Testis (tissue), 3 donors: ENCODE results near the gene IL15RA. TPM values are rescaled to one million over a fixed set of nuclear protein-coding genes. Genes with fewer than 3 reads are reported as not detected.
A peak's percentile ranks its signal among the peaks of the same experiment; 100 is the strongest.

Experiments used
- DNase-seq: peaks from one replicate; pipeline ENCODE4 v3.0.0-alpha.2; 2019
- H3K27ac ChIP-seq, 2 donors: fragments of 200-600 bp; sonication (generic); one replicate each; pipeline ENCODE4 v1.5.1; 2019
- H3K27me3 ChIP-seq: fragments of 200-600 bp; sonication (generic); one replicate; pipeline ENCODE4 v1.5.1; 2019
- H3K36me3 ChIP-seq: fragments of 200-600 bp; sonication (generic); one replicate; pipeline ENCODE4 v1.5.1; 2017; ENCODE audit warnings: low read depth; ENCODE audit errors: missing control alignments
- H3K4me1 ChIP-seq: fragments of 200-600 bp; sonication (generic); one replicate; pipeline ENCODE4 v1.5.1; 2019
- H3K4me3 ChIP-seq, 2 donors: fragments of 200-600 bp; sonication (generic); one replicate each; pipeline ENCODE4 v1.5.1; 2017 to 2019
- H3K9me3 ChIP-seq: fragments of 200-600 bp; sonication (generic); one replicate; pipeline ENCODE4 v1.5.1; 2017
- CTCF ChIP-seq, 3 experiments: fragments of 450-650 bp in 2 of 3; fragments of 200-600 bp in 1 of 3; sonication (generic) in 1 of 3; IDR thresholded peaks; one replicate each; pipeline ENCODE4 v1.5.1; 2016 to 2019; ENCODE audit warnings: antibody characterized with exemption in 3 of 3, mild to moderate bottlenecking in 2 of 3, moderate library complexity in 1 of 3
- POLR2A ChIP-seq: fragments of 450-650 bp; IDR thresholded peaks from one replicate; pipeline ENCODE4 v1.6.1; 2017; ENCODE audit warnings: antibody characterized with exemption, mild to moderate bottlenecking, moderate library complexity
- WGBS, 2 donors: methylation state at CpG; one replicate each; pipeline ENCODE4 v1.1.5; 2018; 5-methylcytosine and 5-hydroxymethylcytosine counted together
- intact Hi-C: fragments of 100-400 bp; cut with DNase I; formaldehyde crosslinking; loops from one replicate; pipeline ENCODE4 v1.15.1; 2023; ENCODE audit warnings: low total_unique reads
- polyA plus RNA-seq: library from polyadenylated mRNA; stranded (reverse); fragments of 350-450 nt; fragmentation: Illumina TruSeq; extraction: RNeasy Lipid Tissue Mini Kit (QIAGEN cat#74804); gene quantifications from one replicate; pipeline ENCODE4 v1.2.3, GENCODE V29; 2014; ENCODE audit warnings: low read depth, low replicate concordance; ENCODE audit not compliant: insufficient read depth
- total RNA-seq, 2 donors: library from RNA; depleted of rRNA; stranded (reverse); fragments of >200 nt; gene quantifications; one replicate each; pipeline ENCODE4 v1.2.3, GENCODE V29; 2016

IL15RA gene
- total and polyA plus RNA-seq, 3 donors from 2014 or later = 15.6 to 21.9 (median 18.3) TPM

- intact Hi-C loops = no loop called here
- TF ChIP-seq POLR2A (no peak), CTCF (IDR thresholded peaks at IDR 0.05) (no peak)
- Histone ChIP-seq H3K27ac (peak overlapping the region; percentile 89 to 90), H3K4me3 (peak overlapping the region; percentile 81 to 89), H3K9me3 (no peaks in the 10 kb centered on the region), H3K4me1 (peaks cover 11% of the 10 kb centered on the region), H3K27me3 (no peaks in the 10 kb centered on the region), H3K36me3 (no peaks in the 10 kb centered on the region)
- WGBS, 2 donors = 24 to 32% methylated on average over 6 of the region's 6 CpGs
- DNase-seq = no peak
Measured at GRCh38 chr10:5978230-5978489, 817 bp upstream of the IL15RA start.

GRCh38 chr10:5976512-5977470 lies 552 bp downstream of the IL15RA start:
- peaks cover 9% of the 10 kb centered on the region for H3K4me1 ChIP-seq
- peak; percentile 47 for DNase-seq
- H3K9me3 ChIP-seq = no peaks in the 10 kb centered on the region
- H3K27ac ChIP-seq = peak overlapping the region; percentile 89 to 90
- WGBS, 2 donors = 1 to 4% methylated on average over 28 to 53 of the region's 82 CpGs
- no peaks in the 10 kb centered on the region for H3K27me3 ChIP-seq
- H3K4me3 ChIP-seq = peak overlapping the region; percentile 81 to 89
- no peaks in the 10 kb centered on the region for H3K36me3 ChIP-seq
- intact Hi-C loops = no loop called here
- TF ChIP-seq CTCF (IDR thresholded peaks at IDR 0.05) (no peak), POLR2A (no peak)

GRCh38 chr10:5975641-5976473 lies 1.5 kb downstream of the IL15RA start:
- intact Hi-C loops = no loop called here
- no peaks in the 10 kb centered on the region for H3K36me3 ChIP-seq
- H3K27ac ChIP-seq = peak overlapping the region; percentile 89 to 90
- WGBS, 2 donors = 60 to 70% methylated on average over 20 of the region's 20 CpGs
- peak; percentile 54 for DNase-seq
- H3K27me3 ChIP-seq = no peaks in the 10 kb centered on the region
- H3K4me3 ChIP-seq = peak overlapping the region; percentile 81 to 89
- no peaks in the 10 kb centered on the region for H3K9me3 ChIP-seq
- TF ChIP-seq POLR2A = no peak
- TF ChIP-seq CTCF (IDR thresholded peaks at IDR 0.05) = no peak
- peaks cover 3% of the 10 kb centered on the region for H3K4me1 ChIP-seq

- H3K27ac ChIP-seq = no peak overlapping the region
Measured at GRCh38 chr10:5973069-5973468, 4.3 kb downstream of the IL15RA start.

More at GRCh38 chr10:5973069-5973468, 4.3 kb downstream of the IL15RA start:
- DNase-seq = no peak
- Histone ChIP-seq H3K4me1 (no peaks in the 10 kb centered on the region), H3K9me3 (no peaks in the 10 kb centered on the region), H3K27me3 (no peaks in the 10 kb centered on the region), H3K4me3 (no peak overlapping the region), H3K36me3 (no peaks in the 10 kb centered on the region)
- intact Hi-C loops = no loop called here
- WGBS, 2 donors = 74 to 97% methylated on average over 4 of the region's 4 CpGs
- TF ChIP-seq POLR2A = no peak
- TF ChIP-seq CTCF (IDR thresholded peaks at IDR 0.05) = no peak
